Measurements from ENCODE around the gene ELFN1.

ELFN1 gene

GRCh38 chr7:1697499-1698125, 27.5 kb downstream of the ELFN1 start:
- DNase-seq (ENCODE audit: low read depth) = no peak
- no peak overlapping the region for H3K4me3 ChIP-seq (ENCODE audit: low read length)
- TF ChIP-seq CTCF (conservative IDR thresholded peaks at IDR 0.05; ENCODE audit: low read length) = no peak

GRCh38 chr7:1698201-1698600, 28.1 kb downstream of the ELFN1 start:
- no peak for TF ChIP-seq CTCF (conservative IDR thresholded peaks at IDR 0.05; ENCODE audit: low read length)
- no peak for DNase-seq (ENCODE audit: low read depth)

GRCh38 chr7:1698951-1699350, 28.9 kb downstream of the ELFN1 start:
- H3K4me3 ChIP-seq (ENCODE audit: low read length) = no peak overlapping the region
- DNase-seq (ENCODE audit: low read depth) = no peak
- TF ChIP-seq CTCF (conservative IDR thresholded peaks at IDR 0.05; ENCODE audit: low read length) = no peak

More at GRCh38 chr7:1698201-1698600, 28.1 kb downstream of the ELFN1 start:
- no peak overlapping the region for H3K4me3 ChIP-seq (ENCODE audit: low read length)

- no peak overlapping the region for H3K4me3 ChIP-seq (ENCODE audit: low read length)
- DNase-seq (ENCODE audit: low read depth) = no peak
- TF ChIP-seq CTCF (conservative IDR thresholded peaks at IDR 0.05; ENCODE audit: low read length) = no peak
Measured at GRCh38 chr7:1700086-1700485, 30.0 kb downstream of the ELFN1 start.

GRCh38 chr7:1700536-1701333, 30.7 kb downstream of the ELFN1 start:
- H3K4me3 ChIP-seq (ENCODE audit: low read length) = no peak overlapping the region
- no peak for TF ChIP-seq CTCF (conservative IDR thresholded peaks at IDR 0.05; ENCODE audit: low read length)
- DNase-seq (ENCODE audit: low read depth) = no peak

GRCh38 chr7:1702652-1703051, 32.6 kb downstream of the ELFN1 start:
- no peak for TF ChIP-seq CTCF (conservative IDR thresholded peaks at IDR 0.05; ENCODE audit: low read length)
- no peak overlapping the region for H3K4me3 ChIP-seq (ENCODE audit: low read length)
- DNase-seq (ENCODE audit: low read depth) = no peak

- no peak for TF ChIP-seq CTCF (conservative IDR thresholded peaks at IDR 0.05; ENCODE audit: low read length)
- H3K4me3 ChIP-seq (ENCODE audit: low read length) = no peak overlapping the region
- DNase-seq (ENCODE audit: low read depth) = no peak
Measured at GRCh38 chr7:1703441-1703840, 33.4 kb downstream of the ELFN1 start.

Measured in AG10803 (cell line).